HG03103 (cell line): ENCODE data around the gene TMPRSS7.

Experiments used
- ATAC-seq: cut with Tn5 transposase; IDR thresholded peaks from one replicate; pipeline ENCODE4 v1.9.1; 2021; ENCODE audit warnings: low read depth; ENCODE audit not compliant: unreplicated experiment

Gene TMPRSS7

GRCh38 chr3:112034436-112034835 is at the start of gene TMPRSS7:
TMPRSS7 (plus strand) TSS chr3:112034736; CDS start chr3:112034846, 110 bp downstream.
- ATAC-seq = no peak

GRCh38 chr3:111986800-111987199 is 47.7 kb upstream of the TMPRSS7 start:
- ATAC-seq = no peak

- ATAC-seq = peak; percentile 82
These were observed 45.4 kb upstream of the TMPRSS7 start for GRCh38 chr3:111989061-111989678.

GRCh38 chr3:111993038-111993437 is 41.5 kb upstream of the TMPRSS7 start:
- no peak for ATAC-seq

GRCh38 chr3:111998636-111999483 is 35.7 kb upstream of the TMPRSS7 start, which contains the start of gene TAGLN3:
TAGLN3 (plus strand) TSS chr3:111998922; CDS start chr3:111999423, 501 bp downstream.
- ATAC-seq = no peak

GRCh38 chr3:111999484-112000324 is 34.8 kb upstream of the TMPRSS7 start:
- ATAC-seq = no peak

- ATAC-seq = no peak
These were observed 34.2 kb upstream of the TMPRSS7 start for GRCh38 chr3:112000367-112000771.

GRCh38 chr3:112000966-112001365 is 33.6 kb upstream of the TMPRSS7 start:
- no peak for ATAC-seq

- ATAC-seq = no peak
These were observed 33.0 kb upstream of the TMPRSS7 start for GRCh38 chr3:112001526-112001925.

- no peak for ATAC-seq
These were observed 32.2 kb upstream of the TMPRSS7 start for GRCh38 chr3:112002096-112002971.

- ATAC-seq = no peak
These were observed 31.0 kb upstream of the TMPRSS7 start for GRCh38 chr3:112003321-112004080.

- ATAC-seq = no peak
These were observed 30.3 kb upstream of the TMPRSS7 start for GRCh38 chr3:112004187-112004586.

- ATAC-seq = no peak
These were observed 29.9 kb upstream of the TMPRSS7 start for GRCh38 chr3:112004669-112005068.

GRCh38 chr3:112005091-112005672 is 29.4 kb upstream of the TMPRSS7 start:
- no peak for ATAC-seq

- ATAC-seq = no peak
These were observed 26.9 kb upstream of the TMPRSS7 start for GRCh38 chr3:112007633-112008032.

- ATAC-seq = no peak
These were observed 24.9 kb upstream of the TMPRSS7 start for GRCh38 chr3:112009670-112010069.

GRCh38 chr3:112010636-112011035 is 23.9 kb upstream of the TMPRSS7 start:
- ATAC-seq = no peak

GRCh38 chr3:112011376-112011940 is 23.1 kb upstream of the TMPRSS7 start:
- no peak for ATAC-seq
